HepG2 (cell line): Measurements from ENCODE around the gene GABRR3. TPM values are rescaled to one million over a fixed set of nuclear protein-coding genes. Genes with fewer than 3 reads are reported as not detected.

Experiments used
- ATAC-seq: fragments of 200-7000 bp; cut with Tn5 transposase; 3 replicates; pipeline ENCODE4 v1.9.1; 2020; ENCODE audit warnings: mild to moderate bottlenecking, moderate library complexity
- BruUV-seq: library from RNA; stranded (reverse); fragments of 400-500 nt; replicated peaks from 2 replicates; lab custom pipeline; 2021; lab: Mats Ljungman, UMichigan
- CTCF ChIA-PET: fragments of 300-600 bp; formaldehyde crosslinking; extraction: SDS; loops from one replicate; lab custom pipeline; 2021; ENCODE audit warnings: low total read pairs, inconsistent platforms, low intra/inter-chr PET ratio; lab: Yijun Ruan, JAX
- POLR2A ChIA-PET: fragments of 350-600 bp; sonication (Branson Sonifier 250); formaldehyde crosslinking; loops from one replicate; lab custom pipeline; 2020; ENCODE audit warnings: antibody characterized with exemption, inconsistent platforms; lab: Yijun Ruan, JAX
- DNase-seq: peaks from one replicate; pipeline ENCODE4 v3.0.0-alpha.2; 2015; ENCODE audit warnings: low spot score
- FAIRE-seq: peaks from 3 replicates; lab custom pipeline; 2011; peaks lifted over from hg19 to GRCh38; lab: Jason Lieb, UNC
- H2AFZ ChIP-seq: one replicate; pipeline ENCODE4 v1.6.1; 2011; ENCODE audit warnings: low read length, inconsistent platforms
- H3K27ac ChIP-seq: fragments of 300-600 bp; 3 replicates; pipeline ENCODE4 v1.8.0; 2011; ENCODE audit warnings: mixed run types, mild to moderate bottlenecking, mixed read lengths, low read length, inconsistent platforms; ENCODE audit not compliant: insufficient read depth; ENCODE audit errors: extremely low read length
- H3K27me3 ChIP-seq, 2 experiments: fragments of 200-600 bp in 1 of 2; 2 replicates in 1 of 2; 3 replicates in 1 of 2; pipeline versions ENCODE4 v1.6.0 to v1.8.0; 2011; ENCODE audit warnings: low read length in 2 of 2, mild to moderate bottlenecking in 2 of 2, moderate library complexity in 2 of 2, inconsistent platforms in 1 of 2; ENCODE audit not compliant: insufficient read depth in 2 of 2, control insufficient read depth in 1 of 2
- H3K36me3 ChIP-seq, 2 experiments: fragments of 200-600 bp in 1 of 2; replicated peaks in 1 of 2; 2 replicates in 1 of 2; 3 replicates in 1 of 2; pipeline versions ENCODE4 v1.5.1 to v1.8.0; 2011; ENCODE audit warnings: low read length in 2 of 2, inconsistent platforms in 1 of 2; ENCODE audit not compliant: insufficient read depth in 2 of 2, control insufficient read depth in 1 of 2
- H3K4me1 ChIP-seq: 2 replicates; pipeline ENCODE4 v1.5.1; 2012; ENCODE audit warnings: low read length, inconsistent platforms; ENCODE audit not compliant: insufficient read depth
- H3K4me2 ChIP-seq: 2 replicates; pipeline ENCODE4 v1.6.0; 2011; ENCODE audit warnings: low read depth, low read length, inconsistent platforms
- H3K4me3 ChIP-seq, 3 experiments: fragments of 200-600 bp in 1 of 3; sonication (generic), shearing (Covaris generic) in 1 of 3; replicated peaks in 1 of 3; 2 replicates each; pipeline ENCODE4 v1.5.1; 2011 to 2016; ENCODE audit warnings: low read length in 3 of 3, inconsistent platforms in 2 of 3, low read depth in 2 of 3, mild to moderate bottlenecking in 2 of 3, control low read depth in 1 of 3, mixed read lengths in 1 of 3; ENCODE audit not compliant: insufficient read depth in 1 of 3
- H3K79me2 ChIP-seq: one replicate; pipeline ENCODE4 v1.6.1; 2011; ENCODE audit warnings: low read length, inconsistent platforms; ENCODE audit not compliant: insufficient read depth
- H3K9ac ChIP-seq: 2 replicates; pipeline ENCODE4 v1.6.0; 2011; ENCODE audit warnings: mild to moderate bottlenecking, low read depth, low read length, inconsistent platforms; ENCODE audit not compliant: insufficient read depth
- H3K9me3 ChIP-seq: 2 replicates; pipeline ENCODE4 v1.5.1; 2012; ENCODE audit warnings: mild to moderate bottlenecking, low read length
- H4K20me1 ChIP-seq: 2 replicates; pipeline ENCODE4 v1.6.0; 2011; ENCODE audit warnings: inconsistent platforms, mild to moderate bottlenecking, low read length, moderate library complexity; ENCODE audit not compliant: insufficient read depth
- AGO1 ChIP-seq: fragments of 200-400 bp; formaldehyde crosslinking; IDR thresholded peaks from 2 replicates; pipeline ENCODE4 v1.6.1; 2017; ENCODE audit warnings: mild to moderate bottlenecking, low read depth, low read length, moderate library complexity; ENCODE audit not compliant: poor library complexity, severe bottlenecking
- ASH2L ChIP-seq: fragments of 300-600, 200-600 bp; sonication (generic); IDR thresholded peaks from 2 replicates; pipeline ENCODE4 v1.7.0; 2017; ENCODE audit warnings: low read depth, mild to moderate bottlenecking, moderate library complexity, mixed read lengths, low read length; ENCODE audit not compliant: insufficient read length
- CEBPB ChIP-seq: IDR thresholded peaks from 2 replicates; pipeline ENCODE4 v1.6.1; 2011; ENCODE audit warnings: low read depth, low read length, improper control_type of control experiment, borderline replicate concordance
- IRF9 ChIP-seq: sonication (generic); formaldehyde crosslinking; IDR thresholded peaks from 2 replicates; pipeline ENCODE4 v1.8.0; 2022; ENCODE audit warnings: missing genetic modification reagents, mild to moderate bottlenecking, borderline replicate concordance
- LCORL ChIP-seq, 2 experiments: fragments of 450-650 bp in 1 of 2; sonication (generic) in 1 of 2; formaldehyde crosslinking in 1 of 2; IDR thresholded peaks; 2 replicates each; pipeline versions ENCODE4 v1.5.0 to v1.6.1; 2017 to 2020; ENCODE audit warnings: antibody characterized with exemption in 1 of 2, missing genetic modification reagents in 1 of 2
- MEF2D ChIP-seq: sonication (generic); formaldehyde crosslinking; IDR thresholded peaks from 2 replicates; pipeline ENCODE4 v1.5.1; 2020; ENCODE audit warnings: mild to moderate bottlenecking, missing genetic modification reagents
- SMARCC2 ChIP-seq: fragments of 450-650 bp; IDR thresholded peaks from 2 replicates; pipeline ENCODE4 v1.6.1; 2017; ENCODE audit warnings: antibody characterized with exemption, mild to moderate bottlenecking
- TCF7L2 ChIP-seq: IDR thresholded peaks from 2 replicates; pipeline ENCODE4 v1.6.1; 2011; ENCODE audit warnings: mild to moderate bottlenecking, low read depth, low read length, moderate library complexity
- ZKSCAN1 ChIP-seq: fragments of 150-350 bp; IDR thresholded peaks from 2 replicates; pipeline ENCODE4 v1.6.1; 2014; ENCODE audit warnings: low read length
- ZNF432 ChIP-seq: sonication (generic); formaldehyde crosslinking; IDR thresholded peaks from 2 replicates; pipeline ENCODE4 v1.5.0; 2020; ENCODE audit warnings: missing genetic modification reagents, mild to moderate bottlenecking, borderline replicate concordance
- ZNF441 ChIP-seq: sonication (generic); formaldehyde crosslinking; IDR thresholded peaks from 2 replicates; pipeline ENCODE4 v1.7.0; 2021; ENCODE audit warnings: missing genetic modification reagents, borderline replicate concordance
- ZNF558 ChIP-seq: sonication (generic); formaldehyde crosslinking; IDR thresholded peaks from 2 replicates; pipeline ENCODE4 v1.9.0; 2022; ENCODE audit warnings: mild to moderate bottlenecking, missing genetic modification reagents, borderline replicate concordance
- ZNF780A ChIP-seq: sonication (generic); formaldehyde crosslinking; IDR thresholded peaks from 2 replicates; pipeline ENCODE4 v1.8.0; 2022; ENCODE audit warnings: mild to moderate bottlenecking, missing genetic modification reagents, moderate library complexity
- ZNF891 ChIP-seq: sonication (generic); formaldehyde crosslinking; IDR thresholded peaks from 2 replicates; pipeline ENCODE4 v1.5.0; 2020; ENCODE audit warnings: mild to moderate bottlenecking, missing genetic modification reagents
- ZSCAN25 ChIP-seq: sonication (generic); formaldehyde crosslinking; IDR thresholded peaks from 2 replicates; pipeline ENCODE4 v1.8.0; 2022; ENCODE audit warnings: mild to moderate bottlenecking, missing genetic modification reagents
- WGBS: methylation state at CpG from one replicate; pipeline ENCODE4 v1.1.6; 2017; ENCODE audit warnings: low lambda C conversion rate; 5-methylcytosine and 5-hydroxymethylcytosine counted together
- in situ Hi-C: cut with HindIII; loops from 2 replicates; pipeline ENCODE4 v1.10.0; 2017; ENCODE audit warnings: low pct_unique_long_range_greater_than_20kb; ENCODE audit not compliant: extremely low pct_ligation_motif_present
- intact Hi-C: fragments of 100-400 bp; cut with micrococcal nuclease; formaldehyde crosslinking; loops from one replicate; pipeline ENCODE4 v1.10.0; 2022; ENCODE audit not compliant: unreplicated experiment
- polyA plus RNA-seq, 8 experiments: library from polyadenylated mRNA; depleted of rRNA in 3 of 8; stranded (reverse) in 7 of 8; unstranded in 1 of 8; fragments of >200 nt; fragmentation: Illumina TruSeq in 4 of 8; extraction: Trizol in 4 of 8; gene quantifications; 2 replicates each; pipeline versions ENCODE4 v1.2.1 to v1.2.3, GENCODE V29; 2011 to 2016; ENCODE audit warnings: low read depth in 4 of 8, missing spikeins in 1 of 8, mixed read lengths in 1 of 8; ENCODE audit not compliant: insufficient read depth in 1 of 8
- total RNA-seq, 5 experiments: library from RNA; depleted of rRNA; stranded (reverse); fragments of >200 nt; fragmentation: Illumina TruSeq; extraction: Trizol; gene quantifications; 2 replicates each; pipeline ENCODE4 v1.2.3, GENCODE V29; 2016; ENCODE audit warnings: low read depth in 1 of 5
- TF ChIP-seq, protein P1 (sequence below): sonication (generic); formaldehyde crosslinking; IDR thresholded peaks from 2 replicates; pipeline ENCODE4 v1.5.0; 2020; ENCODE audit warnings: missing genetic modification reagents

The GABRR3 gene
- total and polyA plus RNA-seq, 2 of the 13 experiments (the other 11 are each of a cell fraction or from before 2014, with no cell fraction given) = 0.42 to 0.83 TPM

- POLR2A ChIA-PET = no interaction called here
- no TSS peak for BruUV-seq
- no peaks in the 10 kb centered on the region for H4K20me1 ChIP-seq
- DNase-seq = no peak
- H3K4me3 ChIP-seq = no peak overlapping the region
- no peak overlapping the region for H3K9ac ChIP-seq
- no peaks in the 10 kb centered on the region for H3K36me3 ChIP-seq
- H3K4me2 ChIP-seq = no peak overlapping the region
- H3K4me1 ChIP-seq = no peaks in the 10 kb centered on the region
- in situ Hi-C loops = no loop called here
- no peaks in the 10 kb centered on the region for H3K27me3 ChIP-seq
- TF ChIP-seq ZKSCAN1 (no peak), LCORL (IDR thresholded peaks at IDR 0.05) (peak; percentile 88), LCORL (CRISPR knock-in tag; IDR thresholded peaks at IDR 0.05) (no peak)
- TF ChIP-seq, all 625 proteins: peak for 1
- Histone ChIP-seq H3K27ac (no peak overlapping the region), H3K9me3 (no peaks in the 10 kb centered on the region), H2AFZ (no peak overlapping the region), H3K79me2 (no peaks in the 10 kb centered on the region)
- CTCF ChIA-PET = no interaction called here
- ATAC-seq = no peak
- FAIRE-seq = no peak
- intact Hi-C loops = no loop called here
Measured at GRCh38 chr3:98056035-98056434, 20.9 kb upstream of the GABRR3 start.

GRCh38 chr3:98049271-98049670, 14.2 kb upstream of the GABRR3 start:
- Histone ChIP-seq H4K20me1 (no peaks in the 10 kb centered on the region), H3K9me3 (no peaks in the 10 kb centered on the region), H3K27me3 (no peaks in the 10 kb centered on the region), H3K4me2 (no peak overlapping the region), H3K36me3 (no peaks in the 10 kb centered on the region), H3K4me3 (no peak overlapping the region), H3K4me1 (no peaks in the 10 kb centered on the region), H3K79me2 (no peaks in the 10 kb centered on the region), H3K9ac (no peak overlapping the region), H3K27ac (no peak overlapping the region), H2AFZ (no peak overlapping the region)
- no peak for DNase-seq
- no peak for ATAC-seq
- in situ Hi-C loops = loop anchor here (25.0 kb wide), 1 partner anchor 513 kb away; no protein-coding TSS in a partner anchor
- ChIA-PET POLR2A (no interaction called here), CTCF (no interaction called here)
- BruUV-seq = no TSS peak
- 0% methylated on average over 1 of the region's 1 CpG for WGBS
- intact Hi-C loops = no loop called here
- FAIRE-seq = no peak
- no peak for TF ChIP-seq SMARCC2
- no peak for TF ChIP-seq ZNF432 (CRISPR knock-in tag)
- no peak for TF ChIP-seq ASH2L
- TF ChIP-seq IRF9 (CRISPR knock-in tag) = no peak
- no peak for TF ChIP-seq CEBPB
- TF ChIP-seq ZNF780A (CRISPR knock-in tag) = no peak
- no peak for TF ChIP-seq ZSCAN25
- TF ChIP-seq, protein P1, sequence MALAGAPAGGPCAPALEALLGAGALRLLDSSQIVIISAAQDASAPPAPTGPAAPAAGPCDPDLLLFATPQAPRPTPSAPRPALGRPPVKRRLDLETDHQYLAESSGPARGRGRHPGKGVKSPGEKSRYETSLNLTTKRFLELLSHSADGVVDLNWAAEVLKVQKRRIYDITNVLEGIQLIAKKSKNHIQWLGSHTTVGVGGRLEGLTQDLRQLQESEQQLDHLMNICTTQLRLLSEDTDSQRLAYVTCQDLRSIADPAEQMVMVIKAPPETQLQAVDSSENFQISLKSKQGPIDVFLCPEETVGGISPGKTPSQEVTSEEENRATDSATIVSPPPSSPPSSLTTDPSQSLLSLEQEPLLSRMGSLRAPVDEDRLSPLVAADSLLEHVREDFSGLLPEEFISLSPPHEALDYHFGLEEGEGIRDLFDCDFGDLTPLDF (CRISPR knock-in tag) = no peak
- no peak for TF ChIP-seq ZNF891 (CRISPR knock-in tag)
- TF ChIP-seq ZNF558 = no peak
- no peak for TF ChIP-seq TCF7L2
- TF ChIP-seq ZNF441 (CRISPR knock-in tag) = no peak
- no peak for TF ChIP-seq MEF2D (CRISPR knock-in tag)
- TF ChIP-seq AGO1 = no peak
